Prostate gland (tissue), 2 donors: ENCODE data around the gene SLC6A20.

ENCODE experiments used
- POLR2A ChIP-seq: fragments of 450-650 bp; IDR thresholded peaks from one replicate; pipeline ENCODE4 v1.6.1; 2016; ENCODE audit warnings: antibody characterized with exemption, mild to moderate bottlenecking
- POLR2AphosphoS5 ChIP-seq: sonication (generic); formaldehyde crosslinking; IDR thresholded peaks from one replicate; pipeline ENCODE4 v1.6.1; 2017; ENCODE audit warnings: antibody characterized with exemption
- TF ChIP-seq, protein P1 (sequence below), 4 experiments: fragments of 200-600 bp in 2 of 4; fragments of 450-650 bp in 2 of 4; sonication (generic) in 2 of 4; IDR thresholded peaks; 1 replicate in 3 of 4; 2 replicates in 1 of 4; pipeline ENCODE4 v1.5.1; 2016 to 2019; ENCODE audit warnings: antibody characterized with exemption in 4 of 4, mild to moderate bottlenecking in 2 of 4, moderate library complexity in 2 of 4

GRCh38 chr3:45759851-45760250 lies 36.5 kb downstream of the SLC6A20 start:
- TF ChIP-seq, protein P1, sequence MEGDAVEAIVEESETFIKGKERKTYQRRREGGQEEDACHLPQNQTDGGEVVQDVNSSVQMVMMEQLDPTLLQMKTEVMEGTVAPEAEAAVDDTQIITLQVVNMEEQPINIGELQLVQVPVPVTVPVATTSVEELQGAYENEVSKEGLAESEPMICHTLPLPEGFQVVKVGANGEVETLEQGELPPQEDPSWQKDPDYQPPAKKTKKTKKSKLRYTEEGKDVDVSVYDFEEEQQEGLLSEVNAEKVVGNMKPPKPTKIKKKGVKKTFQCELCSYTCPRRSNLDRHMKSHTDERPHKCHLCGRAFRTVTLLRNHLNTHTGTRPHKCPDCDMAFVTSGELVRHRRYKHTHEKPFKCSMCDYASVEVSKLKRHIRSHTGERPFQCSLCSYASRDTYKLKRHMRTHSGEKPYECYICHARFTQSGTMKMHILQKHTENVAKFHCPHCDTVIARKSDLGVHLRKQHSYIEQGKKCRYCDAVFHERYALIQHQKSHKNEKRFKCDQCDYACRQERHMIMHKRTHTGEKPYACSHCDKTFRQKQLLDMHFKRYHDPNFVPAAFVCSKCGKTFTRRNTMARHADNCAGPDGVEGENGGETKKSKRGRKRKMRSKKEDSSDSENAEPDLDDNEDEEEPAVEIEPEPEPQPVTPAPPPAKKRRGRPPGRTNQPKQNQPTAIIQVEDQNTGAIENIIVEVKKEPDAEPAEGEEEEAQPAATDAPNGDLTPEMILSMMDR (IDR thresholded peaks at IDR 0.05) = no peak
- TF ChIP-seq POLR2A = no peak
- no peak for TF ChIP-seq POLR2AphosphoS5
